HG03025 (cell line): Measurements from ENCODE around the gene RTF2.
"Not testable (repeated sequence)": the region's sequence is repeated elsewhere in the genome, so short reads cannot be mapped to it uniquely, and the experiment has no call there.

Source experiments
- ATAC-seq: cut with Tn5 transposase; IDR thresholded peaks from one replicate; pipeline ENCODE4 v1.9.1; 2021; ENCODE audit warnings: mild to moderate bottlenecking, moderate library complexity; ENCODE audit not compliant: unreplicated experiment, low FRiP score

The RTF2 gene

GRCh38 chr20:56532946-56533345, 64.5 kb downstream of the RTF2 start, which contains the start of gene FAM209B:
TSS of gene FAM209B (plus strand) at chr20:56533246. CDS start at chr20:56533342, 96 bp downstream.
- ATAC-seq: not testable (repeated sequence)

GRCh38 chr20:56537997-56538396, 69.6 kb downstream of the RTF2 start:
- no peak for ATAC-seq

GRCh38 chr20:56540415-56540814, 72.0 kb downstream of the RTF2 start:
- ATAC-seq: no peak

GRCh38 chr20:56542489-56543030, 74.1 kb downstream of the RTF2 start:
- no peak for ATAC-seq

GRCh38 chr20:56551571-56551970, 83.1 kb downstream of the RTF2 start:
- no peak for ATAC-seq

- no peak for ATAC-seq
Measured at GRCh38 chr20:56552911-56553629, 84.6 kb downstream of the RTF2 start.

- ATAC-seq: peak; percentile 74
Measured at GRCh38 chr20:56554869-56555268, 86.4 kb downstream of the RTF2 start.

- ATAC-seq: no peak
Measured at GRCh38 chr20:56558968-56559367, 90.5 kb downstream of the RTF2 start.

- not testable (repeated sequence) for ATAC-seq
Measured at GRCh38 chr20:56564526-56564925, 96.1 kb downstream of the RTF2 start.

- ATAC-seq: no peak
Measured at GRCh38 chr20:56565511-56565910, 97.1 kb downstream of the RTF2 start.

GRCh38 chr20:56566621-56567020, 98.2 kb downstream of the RTF2 start:
- ATAC-seq: no peak
